RCC 7860 (cell line): ENCODE results near the gene BIN1.

Experiments used
- DNase-seq: peaks from one replicate; pipeline ENCODE4 v3.0.0-alpha.2; 2015; ENCODE audit warnings: low spot score
- FAIRE-seq: peaks from 2 replicates; lab custom pipeline; 2012; peaks lifted over from hg19 to GRCh38; lab: Jason Lieb, UNC

Gene BIN1

GRCh38 chr2:127093648-127094210 is 13.2 kb downstream of the BIN1 start:
- FAIRE-seq (no peak), DNase-seq (no peak)

GRCh38 chr2:127092901-127093516 is 13.9 kb downstream of the BIN1 start:
- DNase-seq (no peak), FAIRE-seq (no peak)

GRCh38 chr2:127092306-127092705 is 14.6 kb downstream of the BIN1 start:
- FAIRE-seq: no peak
- no peak for DNase-seq

GRCh38 chr2:127091886-127092285 is 15.1 kb downstream of the BIN1 start:
- DNase-seq (no peak), FAIRE-seq (no peak)

- FAIRE-seq (no peak), DNase-seq (no peak)
These were observed 15.8 kb downstream of the BIN1 start for GRCh38 chr2:127091148-127091547.

- no peak for FAIRE-seq
- no peak for DNase-seq
These were observed 16.5 kb downstream of the BIN1 start for GRCh38 chr2:127090281-127091120.

- FAIRE-seq (no peak), DNase-seq (no peak)
These were observed 17.3 kb downstream of the BIN1 start for GRCh38 chr2:127089478-127090235.

GRCh38 chr2:127088706-127089105 is 18.2 kb downstream of the BIN1 start:
- no peak for FAIRE-seq
- DNase-seq: no peak

GRCh38 chr2:127087791-127088495 is 19.0 kb downstream of the BIN1 start:
- DNase-seq (no peak), FAIRE-seq (no peak)

GRCh38 chr2:127086990-127087790 is 19.8 kb downstream of the BIN1 start:
- DNase-seq: no peak
- no peak for FAIRE-seq

- DNase-seq (no peak), FAIRE-seq (no peak)
These were observed 21.7 kb downstream of the BIN1 start for GRCh38 chr2:127085317-127085681.

GRCh38 chr2:127084611-127085316 is 22.2 kb downstream of the BIN1 start:
- peak; percentile 59 for DNase-seq
- FAIRE-seq: no peak

- DNase-seq (peak; percentile 90), FAIRE-seq (peak; percentile 98)
These were observed 23.0 kb downstream of the BIN1 start for GRCh38 chr2:127083819-127084503.

- FAIRE-seq (no peak), DNase-seq (no peak)
These were observed 24.0 kb downstream of the BIN1 start for GRCh38 chr2:127082974-127083373.

- peak; percentile 48 for FAIRE-seq
These were observed 24.9 kb downstream of the BIN1 start for GRCh38 chr2:127081826-127082633.

GRCh38 chr2:127080938-127081755 is 25.8 kb downstream of the BIN1 start:
- peak; percentile 94 for FAIRE-seq
- DNase-seq: peak; percentile 94

More at GRCh38 chr2:127081826-127082633, 24.9 kb downstream of the BIN1 start:
- peak; percentile 44 for DNase-seq
